GM11168 (cell line): ENCODE data around the gene CACNA2D2.

Experiments used
- in situ Hi-C: fragments of 300-500 bp; cut with MboI; formaldehyde crosslinking; loops from one replicate; pipeline ENCODE4 v1.12.0; 2022; ENCODE audit warnings: low sequenced_read_pairs; ENCODE audit not compliant: unreplicated experiment

CACNA2D2 gene

GRCh38 chr3:50435371-50436113, 67.9 kb downstream of the CACNA2D2 start:
- in situ Hi-C loops: no loop called here

DNA sequence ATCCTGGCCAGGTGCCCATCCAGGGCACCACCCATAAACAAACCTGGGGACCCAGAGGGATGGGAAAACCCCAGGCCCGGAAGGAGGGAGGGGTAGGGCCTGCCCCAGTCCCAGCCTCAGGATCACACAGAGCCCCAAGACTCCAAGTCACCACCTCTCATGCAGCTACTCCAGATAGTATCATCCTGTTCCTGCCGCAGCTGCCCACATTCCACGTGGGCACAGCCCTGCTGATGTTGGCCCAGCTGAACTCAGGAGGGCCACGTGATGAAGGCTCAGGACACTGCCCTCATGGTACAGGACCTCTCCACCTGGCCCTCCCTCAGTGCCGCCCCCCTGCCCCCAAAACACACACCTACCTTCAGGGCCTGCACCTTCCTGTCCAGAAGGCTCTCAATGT, 69.5 kb downstream of the CACNA2D2 start:
- in situ Hi-C loops: no loop called here

DNA sequence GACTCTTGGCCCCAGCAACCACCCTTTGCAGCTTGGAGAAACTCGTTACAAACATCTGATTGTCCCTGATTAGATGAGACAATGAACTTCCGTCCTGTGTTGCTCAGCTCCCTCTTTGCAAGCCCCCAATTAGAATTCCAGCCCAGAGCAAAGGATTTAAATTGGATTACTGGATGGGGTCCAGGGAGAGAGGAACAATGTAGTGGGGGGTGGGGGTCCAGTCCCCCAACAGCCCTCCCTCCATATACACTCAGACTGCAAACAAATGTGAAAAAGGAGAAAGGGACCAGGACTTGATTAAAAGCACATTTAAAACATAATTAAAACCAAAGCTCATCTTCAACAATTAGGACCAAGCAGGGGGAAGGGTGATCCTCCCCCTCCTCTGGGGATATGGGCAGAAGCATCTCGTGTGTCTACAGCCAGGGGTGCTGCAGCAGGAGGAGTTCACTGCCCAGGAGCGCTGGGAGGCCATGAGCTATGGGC, 72.4 kb downstream of the CACNA2D2 start:
- in situ Hi-C loops: no loop called here

GRCh38 chr3:50430191-50430590, 73.2 kb downstream of the CACNA2D2 start:
- in situ Hi-C loops: no loop called here

- in situ Hi-C loops: no loop called here
Observed at GRCh38 chr3:50428007-50428633, 75.3 kb downstream of the CACNA2D2 start.

GRCh38 chr3:50427217-50427616, 76.2 kb downstream of the CACNA2D2 start:
- in situ Hi-C loops: no loop called here

- in situ Hi-C loops: no loop called here
Observed at GRCh38 chr3:50425911-50426310, 77.5 kb downstream of the CACNA2D2 start.

DNA sequence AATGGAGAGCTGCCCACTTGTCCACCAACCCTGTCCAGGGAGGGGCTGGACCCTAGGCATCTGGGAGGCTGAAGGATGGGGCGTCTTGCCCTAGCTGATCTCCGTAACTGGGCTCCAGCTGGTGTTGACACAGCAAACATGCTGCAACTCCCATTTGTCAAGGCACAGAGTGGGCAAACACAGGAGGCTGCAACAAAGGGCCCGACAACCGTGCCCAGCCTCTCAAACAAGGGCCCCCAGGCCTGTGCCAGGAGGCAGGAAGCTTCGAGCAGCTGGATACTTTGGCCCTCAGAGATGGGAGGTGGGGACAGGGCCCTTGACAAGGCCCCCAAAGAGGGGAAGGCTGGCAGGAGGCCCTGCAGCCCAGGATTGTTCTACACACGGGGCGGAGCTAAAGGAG, 79.9 kb downstream of the CACNA2D2 start:
- in situ Hi-C loops: no loop called here

GRCh38 chr3:50422153-50422552, 81.3 kb downstream of the CACNA2D2 start:
- in situ Hi-C loops: no loop called here

GRCh38 chr3:50419595-50420370, 83.7 kb downstream of the CACNA2D2 start:
- in situ Hi-C loops: no loop called here

GRCh38 chr3:50418850-50419249, 84.6 kb downstream of the CACNA2D2 start:
- in situ Hi-C loops: no loop called here

DNA sequence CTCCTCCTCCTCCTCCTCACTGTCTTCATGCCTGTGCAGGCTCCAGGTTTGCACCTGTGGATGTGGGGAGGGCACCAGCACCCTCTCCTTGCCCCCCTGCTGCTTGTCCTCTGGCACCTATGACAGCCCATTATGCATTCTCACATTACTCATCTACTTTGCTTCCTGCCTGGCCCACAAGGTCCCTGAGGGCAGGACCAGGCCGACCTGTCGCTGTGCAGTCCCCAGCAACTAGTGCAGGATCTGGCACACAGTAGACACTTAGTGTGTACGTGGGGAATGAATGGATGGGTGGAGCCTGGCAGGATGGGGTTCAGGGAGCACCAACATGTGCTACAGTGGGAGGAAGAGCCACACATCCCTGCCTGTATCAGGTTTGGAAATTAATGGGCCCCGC, 85.8 kb downstream of the CACNA2D2 start:
- in situ Hi-C loops: no loop called here

DNA sequence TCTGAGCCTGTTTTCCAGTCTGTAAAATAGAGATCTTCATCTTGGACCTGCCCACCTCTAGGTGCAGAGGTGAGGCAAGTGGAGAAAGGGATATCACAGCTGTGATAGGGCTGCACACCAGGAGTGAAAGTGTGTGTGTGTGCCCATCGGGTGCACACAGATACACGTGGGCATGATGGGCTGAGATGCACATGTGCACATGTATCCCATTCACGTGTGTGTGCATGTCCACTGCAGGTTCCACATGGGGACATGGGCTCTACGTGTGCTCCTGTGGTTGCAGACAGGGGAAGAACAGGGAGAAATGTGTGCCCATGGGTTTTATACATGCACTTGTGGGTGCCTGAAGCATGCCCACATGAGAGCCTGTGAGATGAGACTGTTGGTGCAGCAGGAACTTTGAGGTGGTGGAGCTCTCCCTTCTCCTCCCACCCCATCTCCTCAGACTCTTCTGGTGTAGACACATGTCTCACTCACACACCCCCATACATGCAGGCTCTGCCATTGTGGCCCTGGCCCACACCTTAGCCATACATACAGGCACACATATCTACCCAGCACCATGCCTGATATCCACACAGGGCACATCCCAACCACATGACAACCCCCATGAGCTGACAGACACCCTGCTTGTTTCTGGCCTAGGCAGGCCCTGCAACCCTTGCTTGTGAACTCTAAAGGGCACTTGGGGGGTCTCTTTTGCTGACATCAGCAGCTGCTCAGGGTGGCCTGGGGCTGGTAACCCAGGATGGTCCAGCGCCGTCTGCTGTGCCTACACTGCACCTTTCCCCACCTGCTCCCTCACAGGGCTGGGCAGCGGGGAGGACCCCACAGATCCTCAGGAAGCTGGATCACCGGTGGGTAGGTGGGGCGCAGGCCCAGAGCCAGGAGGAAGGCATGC, 86.4 kb downstream of the CACNA2D2 start:
- in situ Hi-C loops: no loop called here

GRCh38 chr3:50415816-50416215, 87.6 kb downstream of the CACNA2D2 start:
- in situ Hi-C loops: no loop called here

- in situ Hi-C loops: no loop called here
Observed at GRCh38 chr3:50415061-50415460, 88.4 kb downstream of the CACNA2D2 start.

DNA sequence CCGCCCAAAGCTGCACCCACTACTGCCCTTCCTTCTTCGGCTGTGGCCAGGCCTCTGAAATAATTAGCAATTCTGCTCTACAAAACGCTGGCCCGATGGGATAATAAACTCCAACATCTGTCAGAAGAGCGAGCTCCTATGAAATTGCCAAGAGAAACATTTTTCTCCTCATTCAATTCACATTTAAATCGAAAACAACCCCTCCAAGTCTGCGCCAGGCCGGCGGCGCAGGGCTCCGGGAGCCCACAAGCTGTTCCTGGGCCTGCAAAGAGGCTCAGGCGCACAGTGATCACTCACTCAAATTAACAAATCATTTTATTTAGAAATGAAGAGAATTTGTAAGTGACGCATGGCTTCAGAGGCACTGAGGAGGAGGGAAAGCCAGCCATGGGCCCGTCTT, 88.8 kb downstream of the CACNA2D2 start:
- in situ Hi-C loops: no loop called here

- in situ Hi-C loops: no loop called here
Observed at GRCh38 chr3:50412231-50412754, 91.1 kb downstream of the CACNA2D2 start.

DNA sequence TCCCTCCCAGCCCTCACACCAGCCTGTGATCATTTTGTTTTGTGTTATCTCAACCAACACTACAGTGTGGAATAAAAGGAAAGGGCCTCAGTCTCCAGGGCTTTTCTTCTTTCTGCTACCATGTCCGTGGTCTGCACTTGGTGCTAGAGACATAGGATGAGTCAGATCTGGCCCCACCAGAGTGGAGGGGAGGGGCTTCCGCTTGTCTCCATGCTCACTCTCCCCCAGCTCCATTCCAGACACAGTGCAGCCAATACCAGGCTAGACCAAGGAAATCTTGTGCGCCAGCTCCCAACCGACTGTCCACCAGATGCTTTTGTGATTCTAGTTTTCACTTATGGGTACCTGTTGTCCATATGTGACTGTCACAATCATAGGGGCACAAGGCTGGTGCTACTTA, 92.2 kb downstream of the CACNA2D2 start:
- in situ Hi-C loops: no loop called here

DNA sequence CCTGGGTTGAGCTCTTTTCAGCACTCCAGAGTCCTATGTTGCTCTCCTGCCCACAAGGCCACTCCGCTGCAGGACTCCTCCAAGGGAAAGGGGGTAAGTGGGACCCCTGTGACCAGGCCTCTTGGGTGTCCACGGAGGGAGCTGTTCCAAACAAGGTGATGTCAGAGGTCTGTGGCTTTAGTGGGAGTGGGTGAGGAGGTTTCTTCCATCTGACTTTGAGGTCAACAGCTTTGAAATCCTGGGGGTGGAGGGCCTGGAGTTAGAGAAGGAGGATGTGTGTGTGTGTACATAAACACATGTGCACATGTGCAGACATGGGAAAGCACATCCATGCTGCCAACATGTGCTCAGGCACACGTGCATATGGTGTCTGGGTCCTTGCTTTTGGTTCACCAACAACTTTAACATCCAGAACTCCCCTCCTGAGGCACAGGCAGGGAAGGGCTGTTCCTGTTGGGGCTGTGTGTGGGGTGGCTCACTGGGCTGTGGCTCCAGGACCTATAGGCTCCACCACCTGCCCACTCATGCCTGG, 92.8 kb downstream of the CACNA2D2 start:
- in situ Hi-C loops: no loop called here

- in situ Hi-C loops: no loop called here
Observed at GRCh38 chr3:50410185-50410584, 93.2 kb downstream of the CACNA2D2 start.
